22Rv1 (cell line): ENCODE data around the gene WIPF3.

ENCODE experiments used
- H3K27ac ChIP-seq: fragments of 450-650 bp; 2 replicates; pipeline ENCODE4 v1.5.1; 2017
- ZFX ChIP-seq: fragments of 450-650 bp; IDR thresholded peaks from 2 replicates; pipeline ENCODE4 v1.6.1; 2017; ENCODE audit warnings: antibody characterized with exemption, borderline replicate concordance
- TF ChIP-seq, protein P1 (sequence below): fragments of 450-650 bp; IDR thresholded peaks from 2 replicates; pipeline ENCODE4 v1.5.1; 2017; ENCODE audit warnings: mild to moderate bottlenecking

Gene WIPF3

GRCh38 chr7:29847916-29848315 is 41.6 kb downstream of the WIPF3 start:
- TF ChIP-seq, protein P1, sequence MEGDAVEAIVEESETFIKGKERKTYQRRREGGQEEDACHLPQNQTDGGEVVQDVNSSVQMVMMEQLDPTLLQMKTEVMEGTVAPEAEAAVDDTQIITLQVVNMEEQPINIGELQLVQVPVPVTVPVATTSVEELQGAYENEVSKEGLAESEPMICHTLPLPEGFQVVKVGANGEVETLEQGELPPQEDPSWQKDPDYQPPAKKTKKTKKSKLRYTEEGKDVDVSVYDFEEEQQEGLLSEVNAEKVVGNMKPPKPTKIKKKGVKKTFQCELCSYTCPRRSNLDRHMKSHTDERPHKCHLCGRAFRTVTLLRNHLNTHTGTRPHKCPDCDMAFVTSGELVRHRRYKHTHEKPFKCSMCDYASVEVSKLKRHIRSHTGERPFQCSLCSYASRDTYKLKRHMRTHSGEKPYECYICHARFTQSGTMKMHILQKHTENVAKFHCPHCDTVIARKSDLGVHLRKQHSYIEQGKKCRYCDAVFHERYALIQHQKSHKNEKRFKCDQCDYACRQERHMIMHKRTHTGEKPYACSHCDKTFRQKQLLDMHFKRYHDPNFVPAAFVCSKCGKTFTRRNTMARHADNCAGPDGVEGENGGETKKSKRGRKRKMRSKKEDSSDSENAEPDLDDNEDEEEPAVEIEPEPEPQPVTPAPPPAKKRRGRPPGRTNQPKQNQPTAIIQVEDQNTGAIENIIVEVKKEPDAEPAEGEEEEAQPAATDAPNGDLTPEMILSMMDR: no peak
- no peak for TF ChIP-seq ZFX
- H3K27ac ChIP-seq: no peak overlapping the region

DNA sequence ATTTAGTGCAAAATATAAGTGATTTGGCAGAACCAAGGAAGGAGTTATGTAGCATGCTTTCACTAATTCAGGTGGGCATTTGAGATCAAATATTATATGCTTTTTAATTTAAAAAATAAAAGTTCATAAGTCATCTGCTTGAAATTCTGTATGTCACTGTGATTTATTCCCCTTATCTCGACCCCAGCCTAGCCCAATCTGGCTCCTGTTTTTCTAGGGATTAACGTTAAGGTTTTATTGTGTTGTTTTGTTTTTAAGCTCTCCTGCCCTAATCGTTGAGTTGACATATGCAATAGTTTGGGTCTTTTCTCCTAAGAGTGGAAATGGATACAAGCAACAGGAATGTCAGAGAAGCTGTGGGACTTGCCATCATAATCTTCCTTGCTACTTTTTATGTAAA is 42.6 kb downstream of the WIPF3 start:
- H3K27ac ChIP-seq: no peak overlapping the region
- TF ChIP-seq, protein P1: no peak

- no peak overlapping the region for H3K27ac ChIP-seq
- no peak for TF ChIP-seq ZFX
Measured at GRCh38 chr7:29851487-29851886, 45.2 kb downstream of the WIPF3 start.

GRCh38 chr7:29852457-29852856 is 46.1 kb downstream of the WIPF3 start:
- H3K27ac ChIP-seq: no peak overlapping the region
- TF ChIP-seq, protein P1: no peak
- no peak for TF ChIP-seq ZFX

GRCh38 chr7:29853072-29853471 is 46.8 kb downstream of the WIPF3 start:
- no peak overlapping the region for H3K27ac ChIP-seq
- TF ChIP-seq, protein P1: no peak

DNA sequence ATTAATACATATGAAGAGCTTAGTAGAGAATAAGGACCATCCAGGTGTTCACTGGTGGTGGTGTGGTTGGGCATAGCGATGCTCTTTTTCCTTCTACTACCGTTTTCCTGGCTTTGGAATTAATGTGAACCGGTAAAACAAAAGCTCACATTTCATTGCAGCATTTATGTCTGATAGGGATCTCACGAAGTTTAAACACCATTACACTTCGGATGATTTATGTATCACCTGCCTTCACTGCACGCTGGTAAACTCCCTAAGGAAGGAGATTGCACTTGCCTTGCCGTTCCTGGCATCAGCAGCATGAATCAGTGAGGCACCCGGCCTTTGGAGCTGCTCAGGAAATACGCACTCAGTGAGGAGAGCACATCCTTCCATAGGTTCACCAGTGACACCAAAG is 47.5 kb downstream of the WIPF3 start:
- TF ChIP-seq, protein P1: no peak
- no peak for TF ChIP-seq ZFX
- H3K27ac ChIP-seq: no peak overlapping the region

DNA sequence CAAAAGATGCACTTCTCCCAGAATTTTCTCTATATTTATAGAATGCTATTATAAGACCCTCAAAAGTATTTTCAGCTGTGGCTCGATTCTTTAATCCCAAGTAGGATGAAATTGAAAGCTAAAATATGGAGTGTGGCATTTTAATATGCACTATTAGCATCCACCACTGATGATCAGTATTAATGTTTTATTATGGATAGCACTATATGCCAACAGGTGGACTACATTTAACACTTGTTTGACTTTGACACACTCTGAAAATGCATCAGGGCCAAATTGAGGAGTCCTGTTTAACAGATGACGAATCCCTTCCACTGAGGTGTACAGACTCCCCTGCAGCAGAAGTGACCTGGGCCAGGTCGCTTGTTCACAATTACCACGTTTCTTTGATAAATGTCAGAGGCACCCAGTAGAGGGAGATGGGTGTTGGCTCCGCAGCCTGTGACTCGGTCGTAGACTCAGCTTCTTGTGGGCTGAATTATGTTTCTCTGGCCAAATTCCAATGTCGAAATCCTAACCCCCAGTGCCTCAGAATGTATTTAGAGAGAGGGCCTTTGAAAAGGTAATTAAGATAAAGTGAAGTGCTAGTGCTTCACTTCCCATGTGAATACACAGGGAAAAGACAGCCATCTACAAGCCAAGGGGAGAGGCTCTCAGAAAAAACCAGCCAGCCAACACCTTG is 48.1 kb downstream of the WIPF3 start:
- no peak overlapping the region for H3K27ac ChIP-seq
- TF ChIP-seq ZFX: no peak
- TF ChIP-seq, protein P1: no peak

- no peak for TF ChIP-seq ZFX
- TF ChIP-seq, protein P1: no peak
- no peak overlapping the region for H3K27ac ChIP-seq
Measured at GRCh38 chr7:29857654-29858053, 51.3 kb downstream of the WIPF3 start.
